ENCODE measurements around the gene ACAD10.
"Not testable (repeated sequence)": the region's sequence is repeated elsewhere in the genome, so short reads cannot be mapped to it uniquely, and the experiment has no call there.

Gene ACAD10

GRCh38 chr12:111685811-111686573 lies at the start of gene ACAD10, which contains the start of gene BRAP:
Gene ACAD10, plus strand, starts transcription at chr12:111686053. Its CDS starts 6,657 bp downstream, at chr12:111692710.
Gene BRAP, minus strand, starts transcription at chr12:111685956. Its CDS starts 164 bp downstream, at chr12:111685792.
- DNase-seq (ENCODE audit: insufficient read length, low spot score): peak; percentile 94
- FAIRE-seq: peak; percentile 93
- peak; percentile 86 for TF ChIP-seq POLR2A (IDR thresholded peaks at IDR 0.05; ENCODE audit: low read depth, low read length)

DNA sequence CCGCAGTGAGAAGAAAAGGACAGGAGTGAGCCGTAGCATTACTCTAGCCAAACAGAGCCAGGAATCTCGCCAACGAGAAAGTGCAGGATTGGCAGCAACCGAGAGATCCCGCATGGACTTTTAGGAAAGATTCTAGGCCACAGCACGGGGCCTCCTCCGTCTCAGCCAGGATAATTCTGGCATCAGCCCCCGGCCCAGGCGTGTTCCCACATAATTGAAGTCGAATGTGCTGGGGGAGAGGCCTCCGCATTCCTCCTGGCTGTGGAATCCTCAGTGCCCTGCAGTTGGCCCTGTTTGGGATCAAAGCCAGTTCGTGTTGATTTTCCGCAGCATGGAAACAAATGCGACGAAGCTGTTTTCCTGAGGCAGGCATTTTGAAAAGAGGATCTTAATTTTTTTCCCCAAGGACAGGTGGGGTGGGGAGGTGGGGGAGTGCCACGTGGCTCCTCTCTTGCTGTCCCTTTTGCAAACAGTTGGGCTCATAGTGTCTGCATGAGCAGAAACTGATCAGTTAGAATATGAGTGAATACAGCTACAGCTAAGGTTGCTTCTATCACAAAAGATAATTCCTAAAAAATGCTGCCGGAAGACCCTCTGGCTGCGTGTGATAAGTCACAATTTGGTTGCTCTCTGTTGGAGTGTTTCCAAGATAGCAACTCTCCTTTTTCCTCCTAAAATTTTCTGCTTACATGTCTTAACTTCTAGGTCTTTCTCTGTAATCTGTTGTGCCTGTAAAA lies 49.5 kb upstream of the ACAD10 start:
- TF ChIP-seq POLR2A (IDR thresholded peaks at IDR 0.05; ENCODE audit: low read depth, low read length): no peak
- DNase-seq (ENCODE audit: insufficient read length, low spot score) (no peak), FAIRE-seq (no peak)

- TF ChIP-seq POLR2A (IDR thresholded peaks at IDR 0.05; ENCODE audit: low read depth, low read length): no peak
- DNase-seq (ENCODE audit: insufficient read length, low spot score): no peak
- FAIRE-seq: no peak
These were observed 47.3 kb upstream of the ACAD10 start for GRCh38 chr12:111638556-111638955.

DNA sequence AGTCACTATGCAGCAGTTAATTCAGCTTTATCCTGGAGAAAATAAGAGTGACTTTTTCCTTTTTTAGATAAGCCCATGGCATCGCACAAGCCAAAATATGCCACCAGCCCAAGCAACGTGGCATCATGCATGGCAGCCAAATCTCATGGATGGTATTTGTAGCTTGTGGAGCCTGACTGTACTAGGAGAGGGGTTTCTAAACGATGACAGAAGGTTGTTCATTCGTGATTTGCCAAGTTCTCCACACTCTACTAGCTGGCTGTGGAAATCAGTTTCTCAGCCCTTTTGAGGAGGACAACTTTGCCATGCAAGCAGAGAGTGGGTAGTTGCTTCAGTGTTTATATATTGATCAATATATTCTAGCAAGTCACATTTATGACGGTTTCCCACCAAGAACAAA lies 45.3 kb upstream of the ACAD10 start:
- TF ChIP-seq POLR2A (IDR thresholded peaks at IDR 0.05; ENCODE audit: low read depth, low read length): no peak
- DNase-seq (ENCODE audit: insufficient read length, low spot score): no peak
- FAIRE-seq: no peak

DNA sequence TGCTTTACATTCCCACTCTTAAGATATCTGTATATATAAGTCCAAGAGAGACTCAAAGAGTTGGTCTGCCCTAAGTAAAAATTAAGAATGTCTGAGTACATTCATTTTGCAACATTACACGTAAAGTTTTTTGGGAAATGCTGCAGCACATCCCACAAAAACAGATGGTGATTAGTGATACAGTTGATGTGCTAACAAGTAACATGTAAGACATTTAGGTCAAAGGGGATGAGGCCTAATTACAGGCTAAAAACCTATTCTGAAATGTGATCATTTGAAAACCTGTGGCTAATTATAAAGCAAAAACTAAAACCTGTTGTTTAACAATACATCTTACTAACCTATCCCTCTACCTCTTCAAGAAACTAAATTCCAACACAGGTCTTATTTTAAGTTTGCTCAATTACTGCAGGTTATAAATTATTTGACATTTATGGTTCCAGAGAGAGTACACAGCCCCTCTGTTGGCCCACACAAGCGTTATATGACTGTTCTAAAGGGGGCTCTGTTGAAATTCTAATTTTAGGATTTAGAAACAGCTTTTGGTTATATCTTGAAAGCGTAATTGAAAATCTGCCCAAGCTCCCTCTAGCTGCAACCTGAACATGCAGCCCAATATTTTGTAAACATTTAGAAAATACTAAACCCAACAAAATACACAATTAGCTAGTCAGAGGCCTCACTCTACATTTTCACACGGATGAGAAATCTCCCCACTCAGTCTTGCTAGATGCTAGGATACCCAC lies 43.0 kb upstream of the ACAD10 start:
- no peak for DNase-seq (ENCODE audit: insufficient read length, low spot score)
- TF ChIP-seq POLR2A (IDR thresholded peaks at IDR 0.05; ENCODE audit: low read depth, low read length): no peak
- no peak for FAIRE-seq

GRCh38 chr12:111643427-111643826 lies 42.4 kb upstream of the ACAD10 start:
- no peak for FAIRE-seq
- TF ChIP-seq POLR2A (IDR thresholded peaks at IDR 0.05; ENCODE audit: low read depth, low read length): no peak
- DNase-seq (ENCODE audit: insufficient read length, low spot score): no peak

- no peak for TF ChIP-seq POLR2A (IDR thresholded peaks at IDR 0.05; ENCODE audit: low read depth, low read length)
- FAIRE-seq: peak; percentile 69
- peak; percentile 52 for DNase-seq (ENCODE audit: insufficient read length, low spot score)
These were observed 40.4 kb upstream of the ACAD10 start for GRCh38 chr12:111645433-111645832.

DNA sequence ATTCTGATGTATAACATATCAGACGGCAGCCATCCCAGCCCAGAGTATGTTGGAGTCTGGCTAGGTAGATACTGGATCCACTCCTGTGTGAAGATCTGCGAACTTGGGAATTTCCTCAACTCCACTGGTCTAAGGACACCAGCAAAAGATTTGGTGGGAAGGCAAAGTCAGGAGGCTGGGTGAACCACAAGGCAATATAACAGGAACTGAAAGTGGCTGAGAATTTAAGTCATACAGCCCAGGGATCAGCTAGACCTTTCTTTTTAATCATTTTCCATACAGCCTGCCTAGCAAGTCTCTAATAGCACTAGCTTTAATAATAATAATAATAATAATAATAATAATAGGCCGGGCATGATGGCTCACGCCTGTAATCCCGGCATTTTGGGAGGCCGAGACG lies 34.9 kb upstream of the ACAD10 start:
- DNase-seq (ENCODE audit: insufficient read length, low spot score) (no peak), FAIRE-seq (no peak)
- no peak for TF ChIP-seq POLR2A (IDR thresholded peaks at IDR 0.05; ENCODE audit: low read depth, low read length)

DNA sequence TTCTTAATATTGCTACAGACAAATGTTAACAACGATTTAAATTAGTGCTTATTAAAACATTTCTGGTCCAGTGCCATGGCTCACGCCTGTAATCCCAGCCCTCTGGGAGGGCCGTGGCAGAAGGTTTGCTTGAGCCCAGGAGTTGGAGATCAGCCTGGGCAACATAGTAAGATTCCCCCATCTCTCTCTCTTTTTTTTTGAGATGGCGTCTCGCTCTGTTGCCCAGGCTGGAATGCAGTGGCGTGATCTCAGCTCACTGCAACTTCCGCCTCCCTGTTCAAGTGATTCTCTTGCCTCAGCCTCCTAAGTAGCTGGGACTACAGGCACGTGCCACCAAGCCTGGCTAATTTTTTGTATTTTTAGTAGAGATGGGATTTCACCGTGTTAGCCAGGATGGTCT lies 33.3 kb upstream of the ACAD10 start:
- not testable (repeated sequence) for FAIRE-seq

DNA sequence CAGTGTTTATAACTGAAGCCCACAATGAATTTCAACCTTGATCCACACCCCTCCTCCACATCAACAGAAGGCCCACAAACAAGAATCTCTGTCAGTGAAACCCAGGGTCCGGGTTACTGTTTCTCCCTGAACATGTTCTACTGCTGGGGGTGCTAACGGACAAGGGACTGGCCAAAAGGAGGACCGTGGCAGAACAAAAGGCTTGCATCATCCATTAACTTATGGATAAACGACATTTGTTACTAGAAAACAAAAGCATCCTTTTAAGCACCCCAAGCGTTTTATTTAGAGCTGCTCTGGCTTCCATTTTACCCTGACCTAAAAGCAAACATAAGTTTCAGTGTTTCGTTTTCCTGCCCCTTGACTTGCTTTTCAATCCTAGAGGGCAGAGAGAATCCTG lies 32.3 kb upstream of the ACAD10 start:
- no peak for TF ChIP-seq POLR2A (IDR thresholded peaks at IDR 0.05; ENCODE audit: low read depth, low read length)
- FAIRE-seq: no peak
- no peak for DNase-seq (ENCODE audit: insufficient read length, low spot score)

More for the DNA sequence above, 33.3 kb upstream of the ACAD10 start:
- DNase-seq (ENCODE audit: insufficient read length, low spot score): not testable (repeated sequence)

DNA sequence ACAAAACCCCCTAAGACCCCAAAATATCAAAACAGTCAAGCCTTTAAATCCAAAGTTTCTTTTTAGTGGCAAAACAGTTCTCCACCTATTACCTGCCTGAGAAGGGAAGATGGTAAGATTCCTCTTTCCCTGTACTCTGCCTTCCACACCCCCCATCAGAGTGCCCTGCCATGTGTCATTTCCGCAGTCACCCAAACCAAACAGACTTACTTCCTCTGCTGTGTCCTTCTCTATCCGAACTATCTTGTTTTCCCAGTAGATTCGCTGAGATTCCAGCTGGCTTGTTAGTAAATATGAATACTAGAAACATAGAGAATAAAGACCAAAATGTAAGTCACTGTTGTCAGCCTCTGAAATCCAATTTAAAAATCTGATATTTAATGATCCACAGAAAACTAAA lies 30.5 kb upstream of the ACAD10 start:
- no peak for DNase-seq (ENCODE audit: insufficient read length, low spot score)
- TF ChIP-seq POLR2A (IDR thresholded peaks at IDR 0.05; ENCODE audit: low read depth, low read length): no peak
- no peak for FAIRE-seq

GRCh38 chr12:111656016-111656415 lies 29.8 kb upstream of the ACAD10 start:
- no peak for TF ChIP-seq POLR2A (IDR thresholded peaks at IDR 0.05; ENCODE audit: low read depth, low read length)
- FAIRE-seq: no peak
- DNase-seq (ENCODE audit: insufficient read length, low spot score): no peak

DNA sequence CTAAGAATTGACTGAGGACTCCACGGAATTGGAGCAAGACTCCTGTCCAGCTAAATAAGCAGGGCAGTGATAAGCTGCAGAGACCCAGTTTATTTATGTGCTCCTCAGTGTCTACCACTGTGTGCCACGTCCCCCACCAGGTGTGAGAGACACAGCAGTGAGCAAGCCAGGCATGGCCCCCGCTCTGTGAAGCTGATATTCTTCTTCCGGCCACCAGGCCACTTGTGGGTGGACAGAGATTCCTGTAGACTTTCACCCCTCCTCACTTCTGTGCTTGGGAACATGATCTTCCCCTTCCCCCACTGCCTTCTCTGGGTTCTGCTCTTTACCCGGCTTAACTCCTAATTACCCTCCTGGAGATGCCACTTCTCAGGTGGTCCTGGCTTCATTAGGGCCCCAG lies 21.4 kb upstream of the ACAD10 start:
- TF ChIP-seq POLR2A (IDR thresholded peaks at IDR 0.05; ENCODE audit: low read depth, low read length): no peak
- no peak for FAIRE-seq
- no peak for DNase-seq (ENCODE audit: insufficient read length, low spot score)
